Immature natural killer cell (primary cell): ENCODE measurements around the gene IL1R2. TPM values are rescaled to one million over a fixed set of nuclear protein-coding genes. Genes with fewer than 3 reads are reported as not detected.

Source experiments
- DNase-seq, 3 donors: peaks; one replicate each; pipeline ENCODE4 v3.0.0; 2022; ENCODE audit warnings: mixed read lengths in 1 of 3
- H3K27ac Mint-ChIP-seq, 6 donors: one replicate each; pipeline ENCODE4 v1.8.0; 2020; ENCODE audit warnings: mixed read lengths in 6 of 6, mild to moderate bottlenecking in 5 of 6, inconsistent platforms in 4 of 6, moderate library complexity in 3 of 6
- H3K27me3 Mint-ChIP-seq, 3 donors: one replicate each; pipeline ENCODE4 v1.8.0; 2020 to 2021; ENCODE audit warnings: low read depth in 3 of 3, mild to moderate bottlenecking in 3 of 3, mixed read lengths in 3 of 3, moderate library complexity in 3 of 3, inconsistent platforms in 1 of 3
- H3K36me3 Mint-ChIP-seq, 3 donors: one replicate each; pipeline ENCODE4 v1.8.0; 2020; ENCODE audit warnings: mixed read lengths in 3 of 3, inconsistent platforms in 2 of 3, mild to moderate bottlenecking in 2 of 3
- H3K4me1 Mint-ChIP-seq, 2 donors: one replicate each; pipeline ENCODE4 v1.8.0; 2020; ENCODE audit warnings: inconsistent platforms in 2 of 2, mild to moderate bottlenecking in 2 of 2, mixed read lengths in 2 of 2, moderate library complexity in 1 of 2
- H3K4me3 Mint-ChIP-seq, 5 donors: one replicate each; pipeline ENCODE4 v1.8.0; 2020; ENCODE audit warnings: mild to moderate bottlenecking in 5 of 5, mixed read lengths in 5 of 5, inconsistent platforms in 3 of 5, moderate library complexity in 3 of 5
- H3K9me3 Mint-ChIP-seq, 6 donors: one replicate each; pipeline ENCODE4 v1.8.0; 2020; ENCODE audit warnings: mild to moderate bottlenecking in 6 of 6, mixed read lengths in 6 of 6, inconsistent platforms in 4 of 6, moderate library complexity in 3 of 6
- polyA plus RNA-seq, 3 donors: library from polyadenylated mRNA; unstranded; fragments of 300-500 nt; fragmentation: Illumina TruSeq; gene quantifications; one replicate each; pipeline ENCODE4 v1.2.3, GENCODE V29; 2021

The IL1R2 gene
- polyA plus RNA-seq, 3 donors from 2014 or later: 1.8 to 3.3 TPM; not detected in 1

DNA sequence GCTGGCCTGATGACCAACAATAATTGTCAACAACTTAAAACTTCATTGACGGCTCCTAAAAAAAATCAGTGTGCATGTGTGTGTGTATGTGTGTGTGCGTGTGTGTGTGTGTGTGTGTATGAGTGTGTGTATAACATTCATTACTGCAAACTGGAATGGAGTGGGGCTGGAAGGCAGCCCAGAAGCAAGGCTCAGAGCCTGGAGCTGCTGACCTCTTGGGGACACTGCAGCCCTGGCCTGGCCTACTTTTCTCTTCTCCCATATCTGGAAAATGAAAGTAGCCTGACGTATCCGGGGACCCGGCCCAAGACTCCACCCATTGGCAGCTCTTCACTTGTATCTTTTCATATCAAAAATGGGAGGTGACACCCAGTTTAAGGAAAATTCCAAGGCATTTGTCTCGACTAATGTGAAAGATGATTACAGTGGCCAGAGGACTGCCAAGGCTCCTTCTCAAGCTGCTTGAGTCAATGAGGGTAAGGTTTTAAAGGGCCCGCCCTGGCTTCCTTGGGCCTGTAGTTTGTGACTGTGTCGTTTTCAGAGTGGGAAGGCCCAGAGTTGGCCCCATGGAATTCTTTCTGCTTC, 78.4 kb downstream of the IL1R2 start:
- Mint-ChIP-seq H3K27me3 (peaks cover 2 to 6% (median 4%) of the 10 kb centered on the region in 3 donors), H3K4me3 (no peak overlapping the region), H3K4me1 (no peaks in the 10 kb centered on the region), H3K36me3 (no peaks in the 10 kb centered on the region), H3K9me3 (no peaks in the 10 kb centered on the region), H3K27ac (no peak overlapping the region)
- DNase-seq: no peak

- Mint-ChIP-seq H3K9me3 (no peaks in the 10 kb centered on the region), H3K4me3 (no peak overlapping the region), H3K4me1 (no peaks in the 10 kb centered on the region), H3K27me3 (peaks cover 2 to 3% (median 3%) of the 10 kb centered on the region in 3 donors), H3K36me3 (no peaks in the 10 kb centered on the region), H3K27ac (no peak overlapping the region)
- DNase-seq: no peak
Observed at GRCh38 chr2:102072741-102073140, 81.0 kb downstream of the IL1R2 start.

- no peaks in the 10 kb centered on the region for H3K36me3 Mint-ChIP-seq
- H3K9me3 Mint-ChIP-seq: no peaks in the 10 kb centered on the region
- no peak overlapping the region for H3K27ac Mint-ChIP-seq
- peaks cover 1 to 3% (median 3%) of the 10 kb centered on the region in 3 donors for H3K27me3 Mint-ChIP-seq
- H3K4me1 Mint-ChIP-seq: no peaks in the 10 kb centered on the region
- DNase-seq: no peak
- no peak overlapping the region for H3K4me3 Mint-ChIP-seq
Observed at GRCh38 chr2:102073168-102073724, 81.5 kb downstream of the IL1R2 start.

GRCh38 chr2:102074152-102074783, 82.5 kb downstream of the IL1R2 start:
- H3K4me3 Mint-ChIP-seq: no peak overlapping the region
- peaks cover 0 to 4% (median 0%) of the 10 kb centered on the region in 3 donors for H3K36me3 Mint-ChIP-seq
- peaks cover 3 to 7% (median 5%) of the 10 kb centered on the region in 3 donors for H3K27me3 Mint-ChIP-seq
- no peak overlapping the region for H3K27ac Mint-ChIP-seq
- H3K9me3 Mint-ChIP-seq: no peaks in the 10 kb centered on the region
- no peak for DNase-seq
- H3K4me1 Mint-ChIP-seq: no peaks in the 10 kb centered on the region

GRCh38 chr2:102075479-102075878, 83.7 kb downstream of the IL1R2 start:
- H3K36me3 Mint-ChIP-seq: peaks cover 0 to 4% (median 0%) of the 10 kb centered on the region in 3 donors
- H3K4me1 Mint-ChIP-seq: no peaks in the 10 kb centered on the region
- no peak for DNase-seq
- H3K9me3 Mint-ChIP-seq: no peaks in the 10 kb centered on the region
- H3K4me3 Mint-ChIP-seq: no peak overlapping the region
- no peak overlapping the region for H3K27ac Mint-ChIP-seq
- H3K27me3 Mint-ChIP-seq: peaks cover 0 to 7% (median 5%) of the 10 kb centered on the region in 3 donors

GRCh38 chr2:102076512-102076911, 84.8 kb downstream of the IL1R2 start:
- no peaks in the 10 kb centered on the region for H3K9me3 Mint-ChIP-seq
- peaks cover 0 to 4% (median 0%) of the 10 kb centered on the region in 3 donors for H3K36me3 Mint-ChIP-seq
- no peak for DNase-seq
- no peak overlapping the region for H3K4me3 Mint-ChIP-seq
- peaks cover 0 to 7% (median 5%) of the 10 kb centered on the region in 3 donors for H3K27me3 Mint-ChIP-seq
- peaks cover 5% of the 10 kb centered on the region in 2 donors for H3K4me1 Mint-ChIP-seq
- no peak overlapping the region for H3K27ac Mint-ChIP-seq

Other genes starting within 250 kb of the IL1R2 start
- 1 to 10 TPM in 1 of 3 donors, under 1 TPM in 1, not detected in 1; 0.96 to 4.0 TPM for gene IL1R1, start 150.8 kb downstream of the IL1R2 start, polyA plus RNA-seq
- not detected for gene IL1RL2, start 195.1 kb downstream of the IL1R2 start, polyA plus RNA-seq